ENCODE data around the gene C3AR1. TPM values are rescaled to one million over a fixed set of nuclear protein-coding genes. Genes with fewer than 3 reads are reported as not detected.

The C3AR1 gene
- not detected in 2 replicates for total RNA-seq

DNA sequence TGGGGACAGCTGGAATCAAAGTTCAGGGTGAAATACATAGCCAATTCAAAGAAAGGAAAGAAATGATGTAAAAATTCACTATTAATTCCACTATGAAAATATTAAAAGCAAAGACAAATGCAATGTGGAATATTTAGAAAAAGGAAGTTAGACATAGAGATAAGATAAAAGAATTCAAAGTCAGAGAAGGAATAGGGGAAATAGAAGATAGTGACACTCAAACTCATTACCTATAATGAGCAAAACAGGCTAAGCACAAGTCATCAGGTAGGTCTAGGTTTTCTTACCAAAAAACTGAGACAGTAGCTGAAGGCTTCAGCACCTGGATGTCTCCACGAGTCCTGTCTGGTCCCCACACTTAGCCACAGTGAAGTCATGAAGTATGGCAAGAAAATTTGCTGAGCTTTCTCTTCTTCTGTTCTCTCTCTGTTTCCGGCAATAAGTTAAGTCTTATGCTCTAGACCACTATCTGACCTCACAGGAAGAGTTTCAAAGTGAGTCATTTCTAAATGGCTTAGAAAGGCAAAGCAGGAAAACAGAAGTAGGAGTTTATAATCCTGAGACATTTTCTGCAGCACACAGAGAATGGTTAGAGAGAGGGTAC is at the start of gene C3AR1:
Gene C3AR1 (minus strand): TSS at position 369 of the 604 bp plus-strand sequence. CDS start 6,174 bp downstream, outside the sequence.

DNA sequence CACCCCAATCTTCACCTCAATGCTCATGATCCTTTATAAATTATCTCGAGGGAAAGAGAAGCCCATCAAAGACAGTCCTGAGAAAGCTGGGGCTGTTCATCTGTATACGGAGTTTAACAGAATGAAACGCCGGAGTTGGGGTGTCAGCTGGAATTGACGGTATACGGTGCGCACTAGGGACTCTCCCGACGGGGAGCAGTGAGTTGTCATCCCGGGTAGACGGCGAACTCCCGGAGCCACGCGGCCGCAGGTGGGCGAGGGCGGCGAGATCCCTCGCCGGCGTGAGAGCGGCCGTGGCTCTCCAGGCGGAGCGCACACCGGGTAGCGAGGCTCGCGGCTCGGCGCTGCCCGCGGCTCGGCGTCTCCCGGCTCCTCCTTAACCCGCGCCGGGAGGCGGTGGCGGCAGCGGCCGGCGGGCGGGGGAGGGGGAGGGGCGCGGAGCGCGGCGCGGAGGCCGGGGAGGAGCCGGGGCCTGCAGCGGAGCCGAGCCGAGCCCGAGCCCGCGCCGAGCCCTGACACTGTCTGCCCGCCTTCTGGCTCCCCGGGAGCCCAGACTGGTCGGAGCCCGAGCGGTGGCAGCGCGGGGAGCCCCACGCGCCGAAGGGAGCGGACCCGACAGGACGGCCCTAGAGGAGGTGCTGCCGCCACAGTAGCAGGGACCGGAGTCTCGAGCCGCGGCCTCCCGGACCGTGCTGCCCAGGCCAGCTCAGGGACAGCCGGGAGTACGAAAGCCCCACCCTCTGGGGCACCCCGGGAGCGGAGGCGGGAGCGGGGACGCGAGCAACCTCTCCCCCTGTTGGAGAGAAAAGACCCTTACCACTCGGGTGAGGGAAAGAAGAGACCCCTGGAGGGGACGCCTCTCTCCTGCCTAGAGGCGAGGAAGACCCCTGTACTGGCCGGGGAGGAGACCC is 33.7 kb downstream of the C3AR1 start, which contains the start of gene FOXJ2:
Gene FOXJ2 (plus strand): TSS at position 475 of the 911 bp plus-strand sequence. CDS start 7,117 bp downstream, outside the sequence.

Other genes with a start within 250 kb of the C3AR1 start
- under 0.01 TPM in 1 of 2 replicates, not detected in the other for gene SLC2A14, start 193.4 kb downstream of the C3AR1 start, total RNA-seq
- 30.1 and 47.4 TPM in 2 replicates for gene SLC2A3, start 130.2 kb downstream of the C3AR1 start, total RNA-seq
- gene FOXJ2, start 33.6 kb downstream of the C3AR1 start, total RNA-seq = 2.9 and 3.6 TPM in 2 replicates
- gene NECAP1, start 15.9 kb upstream of the C3AR1 start, total RNA-seq = 23.2 and 29.4 TPM in 2 replicates
- gene CLEC4A, start 57.3 kb upstream of the C3AR1 start, total RNA-seq = under 0.01 and 0.09 TPM in 2 replicates
- under 0.01 TPM in 1 of 2 replicates, not detected in the other for gene ZNF705A, start 90.7 kb upstream of the C3AR1 start, total RNA-seq
- not detected in 2 replicates for gene FAM90A1, start 161.3 kb upstream of the C3AR1 start, total RNA-seq

All from bronchial smooth muscle cell (primary cell).